HepG2 (cell line): ENCODE data around the gene CCDC158. TPM values are rescaled to one million over a fixed set of nuclear protein-coding genes. Genes with fewer than 3 reads are reported as not detected.

ENCODE experiments used
- ATAC-seq: fragments of 200-7000 bp; cut with Tn5 transposase; 3 replicates; pipeline ENCODE4 v1.9.1; 2020; ENCODE audit warnings: mild to moderate bottlenecking, moderate library complexity
- BruUV-seq: library from RNA; stranded (reverse); fragments of 400-500 nt; replicated peaks from 2 replicates; lab custom pipeline; 2021; lab: Mats Ljungman, UMichigan
- CTCF ChIA-PET: fragments of 300-600 bp; formaldehyde crosslinking; extraction: SDS; loops from one replicate; lab custom pipeline; 2021; ENCODE audit warnings: low total read pairs, inconsistent platforms, low intra/inter-chr PET ratio; lab: Yijun Ruan, JAX
- POLR2A ChIA-PET: fragments of 350-600 bp; sonication (Branson Sonifier 250); formaldehyde crosslinking; loops from one replicate; lab custom pipeline; 2020; ENCODE audit warnings: antibody characterized with exemption, inconsistent platforms; lab: Yijun Ruan, JAX
- DNase-seq: peaks from one replicate; pipeline ENCODE4 v3.0.0-alpha.2; 2015; ENCODE audit warnings: low spot score
- FAIRE-seq: peaks from 3 replicates; lab custom pipeline; 2011; peaks lifted over from hg19 to GRCh38; lab: Jason Lieb, UNC
- H2AFZ ChIP-seq: one replicate; pipeline ENCODE4 v1.6.1; 2011; ENCODE audit warnings: low read length, inconsistent platforms
- H3K27ac ChIP-seq: fragments of 300-600 bp; 3 replicates; pipeline ENCODE4 v1.8.0; 2011; ENCODE audit warnings: mixed run types, mild to moderate bottlenecking, mixed read lengths, low read length, inconsistent platforms; ENCODE audit not compliant: insufficient read depth; ENCODE audit errors: extremely low read length
- H3K27me3 ChIP-seq, 2 experiments: fragments of 200-600 bp in 1 of 2; 2 replicates in 1 of 2; 3 replicates in 1 of 2; pipeline versions ENCODE4 v1.6.0 to v1.8.0; 2011; ENCODE audit warnings: low read length in 2 of 2, mild to moderate bottlenecking in 2 of 2, moderate library complexity in 2 of 2, inconsistent platforms in 1 of 2; ENCODE audit not compliant: insufficient read depth in 2 of 2, control insufficient read depth in 1 of 2
- H3K36me3 ChIP-seq, 2 experiments: fragments of 200-600 bp in 1 of 2; replicated peaks in 1 of 2; 2 replicates in 1 of 2; 3 replicates in 1 of 2; pipeline versions ENCODE4 v1.5.1 to v1.8.0; 2011; ENCODE audit warnings: low read length in 2 of 2, inconsistent platforms in 1 of 2; ENCODE audit not compliant: insufficient read depth in 2 of 2, control insufficient read depth in 1 of 2
- H3K4me1 ChIP-seq: 2 replicates; pipeline ENCODE4 v1.5.1; 2012; ENCODE audit warnings: low read length, inconsistent platforms; ENCODE audit not compliant: insufficient read depth
- H3K4me2 ChIP-seq: 2 replicates; pipeline ENCODE4 v1.6.0; 2011; ENCODE audit warnings: low read depth, low read length, inconsistent platforms
- H3K4me3 ChIP-seq, 3 experiments: fragments of 200-600 bp in 1 of 3; sonication (generic), shearing (Covaris generic) in 1 of 3; replicated peaks in 1 of 3; 2 replicates each; pipeline ENCODE4 v1.5.1; 2011 to 2016; ENCODE audit warnings: low read length in 3 of 3, inconsistent platforms in 2 of 3, low read depth in 2 of 3, mild to moderate bottlenecking in 2 of 3, control low read depth in 1 of 3, mixed read lengths in 1 of 3; ENCODE audit not compliant: insufficient read depth in 1 of 3
- H3K79me2 ChIP-seq: one replicate; pipeline ENCODE4 v1.6.1; 2011; ENCODE audit warnings: low read length, inconsistent platforms; ENCODE audit not compliant: insufficient read depth
- H3K9ac ChIP-seq: 2 replicates; pipeline ENCODE4 v1.6.0; 2011; ENCODE audit warnings: mild to moderate bottlenecking, low read depth, low read length, inconsistent platforms; ENCODE audit not compliant: insufficient read depth
- H3K9me3 ChIP-seq: 2 replicates; pipeline ENCODE4 v1.5.1; 2012; ENCODE audit warnings: mild to moderate bottlenecking, low read length
- H4K20me1 ChIP-seq: 2 replicates; pipeline ENCODE4 v1.6.0; 2011; ENCODE audit warnings: inconsistent platforms, mild to moderate bottlenecking, low read length, moderate library complexity; ENCODE audit not compliant: insufficient read depth
- ERF ChIP-seq: IDR thresholded peaks from 2 replicates; pipeline ENCODE4 v1.6.1; 2018; ENCODE audit warnings: missing biosample characterization, missing genetic modification reagents
- FOSL2 ChIP-seq: sonication (generic); formaldehyde crosslinking; IDR thresholded peaks from 2 replicates; pipeline ENCODE4 v1.4.0; 2020; ENCODE audit warnings: missing genetic modification reagents
- KDM2A ChIP-seq: sonication (generic); formaldehyde crosslinking; IDR thresholded peaks from 2 replicates; pipeline ENCODE4 v1.4.0; 2020; ENCODE audit warnings: low read depth, missing genetic modification reagents, borderline replicate concordance
- LCORL ChIP-seq, 2 experiments: fragments of 450-650 bp in 1 of 2; sonication (generic) in 1 of 2; formaldehyde crosslinking in 1 of 2; IDR thresholded peaks; 2 replicates each; pipeline versions ENCODE4 v1.5.0 to v1.6.1; 2017 to 2020; ENCODE audit warnings: antibody characterized with exemption in 1 of 2, missing genetic modification reagents in 1 of 2
- NR2F6 ChIP-seq, 2 experiments: IDR thresholded peaks; 2 replicates each; pipeline ENCODE4 v1.6.1; 2016; ENCODE audit warnings: antibody characterized with exemption in 1 of 2, mild to moderate bottlenecking in 1 of 2
- PHF8 ChIP-seq: sonication (generic); formaldehyde crosslinking; IDR thresholded peaks from 2 replicates; pipeline ENCODE4 v1.5.0; 2020; ENCODE audit warnings: missing genetic modification reagents
- REPIN1 ChIP-seq: sonication (generic); formaldehyde crosslinking; IDR thresholded peaks from 2 replicates; pipeline ENCODE4 v1.8.0; 2022; ENCODE audit warnings: missing genetic modification reagents, low read depth, mild to moderate bottlenecking, borderline replicate concordance
- RNF2 ChIP-seq: fragments of 450-650 bp; conservative IDR thresholded peaks from 2 replicates; pipeline ENCODE4 v1.6.1; 2016; ENCODE audit warnings: low read depth
- SOX5 ChIP-seq: IDR thresholded peaks from 2 replicates; pipeline ENCODE4 v1.6.1; 2016; ENCODE audit warnings: borderline replicate concordance
- TBX2 ChIP-seq: sonication (generic); formaldehyde crosslinking; IDR thresholded peaks from 2 replicates; pipeline ENCODE4 v1.5.0; 2020; ENCODE audit warnings: missing genetic modification reagents, mild to moderate bottlenecking, borderline replicate concordance
- TCF12 ChIP-seq, 2 experiments: fragments of 450-650 bp in 1 of 2; sonication (generic) in 1 of 2; formaldehyde crosslinking in 1 of 2; IDR thresholded peaks; 2 replicates each; pipeline versions ENCODE4 v1.6.1 to v1.8.0; 2017 to 2022; ENCODE audit warnings: antibody characterized with exemption in 1 of 2, mild to moderate bottlenecking in 1 of 2, missing genetic modification reagents in 1 of 2, moderate library complexity in 1 of 2
- YY1 ChIP-seq: IDR thresholded peaks from 2 replicates; pipeline ENCODE4 v1.6.1; 2011; ENCODE audit warnings: low read length, low read depth, moderate library complexity, mild to moderate bottlenecking; ENCODE audit not compliant: insufficient read depth, insufficient replicate concordance
- ZNF124 ChIP-seq: sonication (generic); formaldehyde crosslinking; IDR thresholded peaks from 2 replicates; pipeline ENCODE4 v1.4.0; 2020; ENCODE audit warnings: missing genetic modification reagents
- ZNF232 ChIP-seq: sonication (generic); formaldehyde crosslinking; IDR thresholded peaks from 2 replicates; pipeline ENCODE4 v1.4.0; 2020; ENCODE audit warnings: missing genetic modification reagents, borderline replicate concordance
- ZNF670 ChIP-seq: sonication (generic); formaldehyde crosslinking; IDR thresholded peaks from 2 replicates; pipeline ENCODE4 v1.8.0; 2022; ENCODE audit warnings: mild to moderate bottlenecking, missing genetic modification reagents, borderline replicate concordance
- ZNF83 ChIP-seq: sonication (generic); formaldehyde crosslinking; IDR thresholded peaks from 2 replicates; pipeline ENCODE4 v1.4.0; 2020; ENCODE audit warnings: missing genetic modification reagents, mild to moderate bottlenecking, borderline replicate concordance
- WGBS: methylation state at CpG from one replicate; pipeline ENCODE4 v1.1.6; 2017; ENCODE audit warnings: low lambda C conversion rate; 5-methylcytosine and 5-hydroxymethylcytosine counted together
- in situ Hi-C: cut with HindIII; loops from 2 replicates; pipeline ENCODE4 v1.10.0; 2017; ENCODE audit warnings: low pct_unique_long_range_greater_than_20kb; ENCODE audit not compliant: extremely low pct_ligation_motif_present
- intact Hi-C: fragments of 100-400 bp; cut with micrococcal nuclease; formaldehyde crosslinking; loops from one replicate; pipeline ENCODE4 v1.10.0; 2022; ENCODE audit not compliant: unreplicated experiment
- polyA plus RNA-seq, 8 experiments: library from polyadenylated mRNA; depleted of rRNA in 3 of 8; stranded (reverse) in 7 of 8; unstranded in 1 of 8; fragments of >200 nt; fragmentation: Illumina TruSeq in 4 of 8; extraction: Trizol in 4 of 8; gene quantifications; 2 replicates each; pipeline versions ENCODE4 v1.2.1 to v1.2.3, GENCODE V29; 2011 to 2016; ENCODE audit warnings: low read depth in 4 of 8, missing spikeins in 1 of 8, mixed read lengths in 1 of 8; ENCODE audit not compliant: insufficient read depth in 1 of 8
- total RNA-seq, 5 experiments: library from RNA; depleted of rRNA; stranded (reverse); fragments of >200 nt; fragmentation: Illumina TruSeq; extraction: Trizol; gene quantifications; 2 replicates each; pipeline ENCODE4 v1.2.3, GENCODE V29; 2016; ENCODE audit warnings: low read depth in 1 of 5
- TF ChIP-seq, protein P1 (sequence below): sonication (generic); formaldehyde crosslinking; IDR thresholded peaks from 2 replicates; pipeline ENCODE4 v1.8.0; 2022; ENCODE audit warnings: mild to moderate bottlenecking, missing genetic modification reagents, borderline replicate concordance
- TF ChIP-seq, protein P2 (sequence below): sonication (generic); formaldehyde crosslinking; conservative IDR thresholded peaks from 2 replicates; pipeline ENCODE4 v1.4.0; 2020; ENCODE audit warnings: mild to moderate bottlenecking, missing genetic modification reagents, moderate library complexity

The CCDC158 gene
- total and polyA plus RNA-seq, 2 of the 13 experiments (the other 11 are each of a cell fraction or from before 2014, with no cell fraction given): not detected

DNA sequence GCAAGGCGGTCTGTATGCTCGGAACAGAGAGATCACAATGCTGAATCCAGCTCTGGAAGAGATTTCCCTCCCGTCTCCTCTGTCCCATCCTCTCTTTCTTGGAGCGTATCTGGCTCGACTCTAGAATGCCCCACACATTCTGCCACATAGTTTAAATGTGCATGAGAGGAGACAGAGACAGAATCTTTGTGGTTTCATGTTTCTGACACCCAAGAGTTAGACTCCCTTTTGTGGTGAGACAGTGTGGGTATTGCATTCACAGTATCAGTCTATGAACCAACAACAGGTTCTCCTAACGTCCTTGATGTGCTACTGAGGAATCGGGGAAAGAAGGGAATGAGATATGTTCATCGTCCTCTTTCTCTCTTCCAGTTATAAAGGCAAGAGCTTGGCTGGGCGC, 144.1 kb downstream of the CCDC158 start (continued):
- TF ChIP-seq FOSL2 (no peak), KDM2A (CRISPR knock-in tag) (no peak), RNF2 (no peak), TCF12 (IDR thresholded peaks at IDR 0.05) (no peak), TCF12 (CRISPR knock-in tag; IDR thresholded peaks at IDR 0.05) (no peak), PHF8 (CRISPR knock-in tag) (no peak), ZNF124 (CRISPR knock-in tag) (no peak)

DNA sequence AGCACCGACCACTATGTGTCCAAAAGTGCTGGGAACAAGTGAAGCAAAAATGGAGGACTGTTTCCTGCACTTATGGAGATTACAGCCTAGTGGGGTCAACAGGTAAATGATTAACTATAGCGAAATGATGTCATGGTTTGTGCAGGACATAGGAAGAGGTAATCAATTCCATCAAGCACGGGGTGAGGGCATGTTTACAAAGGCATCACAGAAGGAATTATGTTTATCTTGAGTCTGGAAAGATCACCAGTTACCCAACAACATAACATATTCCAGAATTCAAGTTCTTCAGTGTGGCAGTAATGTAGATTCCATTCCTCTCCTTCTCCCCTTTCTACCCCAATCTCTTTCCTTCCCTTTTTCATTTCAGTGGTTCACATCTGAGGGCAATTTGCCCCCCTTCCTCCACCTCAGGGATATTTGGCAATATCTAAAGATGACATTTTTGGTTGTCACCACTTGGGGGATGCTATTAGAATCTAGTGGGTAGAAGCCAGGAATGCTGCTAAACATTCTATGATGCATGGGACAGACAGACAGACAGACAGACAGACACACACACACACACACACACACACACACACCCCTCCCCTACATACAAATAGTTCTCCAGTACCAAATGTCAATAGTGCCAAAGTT, 145.3 kb downstream of the CCDC158 start:
- 21% methylated on average over 3 of the region's 3 CpGs for WGBS
- intact Hi-C loops (no loop called here), in situ Hi-C loops (no loop called here)
- no peak overlapping the region for H3K27ac ChIP-seq
- no peaks in the 10 kb centered on the region for H4K20me1 ChIP-seq
- POLR2A ChIA-PET: interaction anchor here (2.2 kb wide), 1 partner anchor 31 kb away, joined by 14 read pairs; the partner anchor contains the start of gene STBD1
- H3K9me3 ChIP-seq: no peaks in the 10 kb centered on the region
- H3K36me3 ChIP-seq: no peaks in the 10 kb centered on the region
- H3K27me3 ChIP-seq: no peaks in the 10 kb centered on the region
- FAIRE-seq (peak; percentile 44), DNase-seq (peak; percentile 76), ATAC-seq (peak; percentile 84)
- no peak overlapping the region for H3K9ac ChIP-seq
- H2AFZ ChIP-seq: no peak overlapping the region
- no TSS peak for BruUV-seq
- CTCF ChIA-PET: no interaction called here
- peaks cover 80% of the 10 kb centered on the region for H3K4me1 ChIP-seq
- no peak overlapping the region for H3K4me3 ChIP-seq
- H3K79me2 ChIP-seq: no peaks in the 10 kb centered on the region
- peak overlapping the region; percentile 36 for H3K4me2 ChIP-seq
- 0 out of 2 replicates have a peak, but pooled peaks have one; percentile 27 for TF ChIP-seq ERF
- peak; percentile 36; the same call in 1 of the 2 replicates for TF ChIP-seq ZNF670 (CRISPR knock-in tag)
- no peak for TF ChIP-seq ZNF83 (CRISPR knock-in tag)
- TF ChIP-seq, protein P1, sequence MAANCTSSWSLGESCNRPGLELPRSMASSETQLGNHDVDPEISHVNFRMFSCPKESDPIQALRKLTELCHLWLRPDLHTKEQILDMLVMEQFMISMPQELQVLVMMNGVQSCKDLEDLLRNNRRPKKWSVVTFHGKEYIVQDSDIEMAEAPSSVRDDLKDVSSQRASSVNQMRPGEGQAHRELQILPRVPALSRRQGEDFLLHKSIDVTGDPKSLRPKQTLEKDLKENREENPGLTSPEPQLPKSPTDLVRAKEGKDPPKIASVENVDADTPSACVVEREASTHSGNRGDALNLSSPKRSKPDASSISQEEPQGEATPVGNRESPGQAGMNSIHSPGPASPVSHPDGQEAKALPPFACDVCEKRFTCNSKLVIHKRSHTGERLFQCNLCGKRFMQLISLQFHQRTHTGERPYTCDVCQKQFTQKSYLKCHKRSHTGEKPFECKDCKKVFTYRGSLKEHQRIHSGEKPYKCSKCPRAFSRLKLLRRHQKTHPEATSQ (CRISPR knock-in tag): no peak
- TF ChIP-seq LCORL (IDR thresholded peaks at IDR 0.05): peak; percentile 23; the same call in 1 of the 2 replicates
- TF ChIP-seq LCORL (CRISPR knock-in tag; IDR thresholded peaks at IDR 0.05): no peak
- TF ChIP-seq REPIN1 (CRISPR knock-in tag): peak; percentile 50; the same call in 1 of the 2 replicates
- TF ChIP-seq ZNF232: no peak
- TF ChIP-seq, protein P2, sequence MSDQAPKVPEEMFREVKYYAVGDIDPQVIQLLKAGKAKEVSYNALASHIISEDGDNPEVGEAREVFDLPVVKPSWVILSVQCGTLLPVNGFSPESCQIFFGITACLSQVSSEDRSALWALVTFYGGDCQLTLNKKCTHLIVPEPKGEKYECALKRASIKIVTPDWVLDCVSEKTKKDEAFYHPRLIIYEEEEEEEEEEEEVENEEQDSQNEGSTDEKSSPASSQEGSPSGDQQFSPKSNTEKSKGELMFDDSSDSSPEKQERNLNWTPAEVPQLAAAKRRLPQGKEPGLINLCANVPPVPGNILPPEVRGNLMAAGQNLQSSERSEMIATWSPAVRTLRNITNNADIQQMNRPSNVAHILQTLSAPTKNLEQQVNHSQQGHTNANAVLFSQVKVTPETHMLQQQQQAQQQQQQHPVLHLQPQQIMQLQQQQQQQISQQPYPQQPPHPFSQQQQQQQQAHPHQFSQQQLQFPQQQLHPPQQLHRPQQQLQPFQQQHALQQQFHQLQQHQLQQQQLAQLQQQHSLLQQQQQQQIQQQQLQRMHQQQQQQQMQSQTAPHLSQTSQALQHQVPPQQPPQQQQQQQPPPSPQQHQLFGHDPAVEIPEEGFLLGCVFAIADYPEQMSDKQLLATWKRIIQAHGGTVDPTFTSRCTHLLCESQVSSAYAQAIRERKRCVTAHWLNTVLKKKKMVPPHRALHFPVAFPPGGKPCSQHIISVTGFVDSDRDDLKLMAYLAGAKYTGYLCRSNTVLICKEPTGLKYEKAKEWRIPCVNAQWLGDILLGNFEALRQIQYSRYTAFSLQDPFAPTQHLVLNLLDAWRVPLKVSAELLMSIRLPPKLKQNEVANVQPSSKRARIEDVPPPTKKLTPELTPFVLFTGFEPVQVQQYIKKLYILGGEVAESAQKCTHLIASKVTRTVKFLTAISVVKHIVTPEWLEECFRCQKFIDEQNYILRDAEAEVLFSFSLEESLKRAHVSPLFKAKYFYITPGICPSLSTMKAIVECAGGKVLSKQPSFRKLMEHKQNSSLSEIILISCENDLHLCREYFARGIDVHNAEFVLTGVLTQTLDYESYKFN (CRISPR knock-in tag): peak; percentile 78
- TF ChIP-seq NR2F6 (IDR thresholded peaks at IDR 0.05): no peak
- TF ChIP-seq NR2F6 (CRISPR knock-in tag; IDR thresholded peaks at IDR 0.05): peak; percentile 43; the same call in 1 of the 2 replicates
- peak; percentile 20 for TF ChIP-seq YY1
- TF ChIP-seq TBX2: no peak
- peak; percentile 57; the same call in 1 of the 2 replicates for TF ChIP-seq SOX5 (CRISPR knock-in tag)
